Left lung (tissue), 10 donors: ENCODE measurements around the gene GABRG2. TPM values are rescaled to one million over a fixed set of nuclear protein-coding genes. Genes with fewer than 3 reads are reported as not detected.

ENCODE experiments used
- ATAC-seq: fragments of 200-7000 bp; cut with Tn5 transposase; one replicate; pipeline ENCODE4 v1.9.1; 2020; ENCODE audit warnings: moderate library complexity
- DNase-seq, 4 donors: peaks; one replicate each; pipeline ENCODE4 v3.0.0-alpha.2; 2013 to 2020
- H3K27ac ChIP-seq, 2 donors: fragments of 200-600 bp; sonication (generic) in 1 of 2; one replicate each; pipeline versions ENCODE4 v1.5.0 to v1.8.0; 2020 to 2021
- H3K27me3 ChIP-seq, 2 donors: fragments of 200-600 bp; sonication (generic) in 1 of 2; one replicate each; pipeline versions ENCODE4 v1.5.0 to v1.8.0; 2020 to 2021
- H3K36me3 ChIP-seq, 2 donors: fragments of 200-600 bp; sonication (generic) in 1 of 2; one replicate each; pipeline versions ENCODE4 v1.5.0 to v1.8.0; 2020 to 2021
- H3K4me1 ChIP-seq, 2 donors: fragments of 200-600 bp; one replicate each; pipeline ENCODE4 v1.8.0; 2021
- H3K4me3 ChIP-seq, 2 donors: fragments of 200-600 bp; sonication (generic) in 1 of 2; one replicate each; pipeline versions ENCODE4 v1.5.0 to v1.8.0; 2020 to 2021; ENCODE audit warnings: mild to moderate bottlenecking in 1 of 2
- H3K9me3 ChIP-seq, 2 donors: fragments of 200-600 bp; sonication (generic) in 1 of 2; one replicate each; pipeline versions ENCODE4 v1.5.0 to v1.8.0; 2020 to 2021
- intact Hi-C, 2 donors: fragments of 100-400 bp; cut with DNase I; formaldehyde crosslinking; loops; one replicate each; pipeline versions ENCODE4 v1.11.2 to v1.14.2; 2022
- polyA plus RNA-seq, 6 donors: library from polyadenylated mRNA; unstranded; fragments of 120-200 nt; gene quantifications; one replicate each; pipeline ENCODE4 v1.2.1, GENCODE V29; 2013; ENCODE audit not compliant: insufficient read length in 6 of 6
- total RNA-seq, 2 donors: library from RNA; stranded (reverse); fragmentation: NEBNext Ultra II Directional; extraction: Animal tissue kit (Norgen Biotek cat#: 25700); gene quantifications; one replicate each; pipeline ENCODE4 v1.2.1, GENCODE V29; 2021
- TF ChIP-seq, protein P1 (sequence below), 2 donors: fragments of 200-600 bp; sonication (generic) in 1 of 2; IDR thresholded peaks; one replicate each; pipeline versions ENCODE4 v1.5.0 to v1.8.0; 2021; ENCODE audit warnings: antibody characterized with exemption in 2 of 2
- donor health status: DM: no; HTN: yes; CAD: no.
- donor health status: DM: no; HTN: no; CAD: no.

Gene GABRG2
- total and polyA plus RNA-seq, 8 donors = 0.07 to 0.76 (median 0.17) TPM; not detected in 1

DNA sequence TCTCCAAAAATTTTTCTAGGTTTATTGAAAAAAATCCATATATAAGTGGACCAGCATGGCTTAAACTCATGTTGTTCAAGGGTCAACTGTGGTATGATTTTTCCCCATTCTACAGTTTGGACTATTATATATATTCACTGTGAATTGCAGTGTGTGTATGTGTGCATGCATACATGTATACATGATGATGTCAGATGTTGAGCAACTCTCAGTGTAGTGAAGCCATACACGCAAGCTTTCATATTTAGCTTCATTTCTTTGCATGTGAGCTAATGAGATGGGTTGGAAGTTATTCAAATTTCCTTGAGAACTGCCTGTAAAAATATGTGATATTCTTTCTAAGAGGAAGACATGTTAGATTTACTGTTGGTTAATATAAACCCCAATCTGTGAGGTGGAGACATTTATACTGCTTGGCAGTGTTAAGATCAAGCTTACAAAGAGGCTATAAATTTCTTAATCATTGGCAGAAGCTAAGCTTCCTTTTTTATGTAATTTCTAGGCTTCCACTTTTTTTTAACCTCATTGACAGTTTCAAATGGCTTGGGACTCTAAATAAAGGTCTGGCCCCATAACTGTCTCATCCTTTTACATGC is 134.8 kb downstream of the GABRG2 start:
- no peaks in the 10 kb centered on the region for H3K9me3 ChIP-seq
- no peak for DNase-seq

More for the DNA sequence above, 134.8 kb downstream of the GABRG2 start:
- intact Hi-C loops = no loop called here
- H3K27me3 ChIP-seq = no peaks in the 10 kb centered on the region
- no peak overlapping the region for H3K27ac ChIP-seq
- ATAC-seq = no peak
- no peak overlapping the region for H3K4me3 ChIP-seq
- TF ChIP-seq, protein P1, sequence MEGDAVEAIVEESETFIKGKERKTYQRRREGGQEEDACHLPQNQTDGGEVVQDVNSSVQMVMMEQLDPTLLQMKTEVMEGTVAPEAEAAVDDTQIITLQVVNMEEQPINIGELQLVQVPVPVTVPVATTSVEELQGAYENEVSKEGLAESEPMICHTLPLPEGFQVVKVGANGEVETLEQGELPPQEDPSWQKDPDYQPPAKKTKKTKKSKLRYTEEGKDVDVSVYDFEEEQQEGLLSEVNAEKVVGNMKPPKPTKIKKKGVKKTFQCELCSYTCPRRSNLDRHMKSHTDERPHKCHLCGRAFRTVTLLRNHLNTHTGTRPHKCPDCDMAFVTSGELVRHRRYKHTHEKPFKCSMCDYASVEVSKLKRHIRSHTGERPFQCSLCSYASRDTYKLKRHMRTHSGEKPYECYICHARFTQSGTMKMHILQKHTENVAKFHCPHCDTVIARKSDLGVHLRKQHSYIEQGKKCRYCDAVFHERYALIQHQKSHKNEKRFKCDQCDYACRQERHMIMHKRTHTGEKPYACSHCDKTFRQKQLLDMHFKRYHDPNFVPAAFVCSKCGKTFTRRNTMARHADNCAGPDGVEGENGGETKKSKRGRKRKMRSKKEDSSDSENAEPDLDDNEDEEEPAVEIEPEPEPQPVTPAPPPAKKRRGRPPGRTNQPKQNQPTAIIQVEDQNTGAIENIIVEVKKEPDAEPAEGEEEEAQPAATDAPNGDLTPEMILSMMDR (IDR thresholded peaks at IDR 0.05) = no peak
- H3K36me3 ChIP-seq = no peaks in the 10 kb centered on the region
- H3K4me1 ChIP-seq = no peaks in the 10 kb centered on the region

Other genes starting within 250 kb of the GABRG2 start
- not detected for gene GABRA1, start 219.7 kb upstream of the GABRG2 start, total RNA-seq
- 1 to 10 TPM in 1 of 6 donors, under 1 TPM in 5; 0.35 to 1.4 (median 0.71) TPM for gene GABRA1, start 219.7 kb upstream of the GABRG2 start, polyA plus RNA-seq